ENCODE measurements around the gene CSNK2A1. TPM values are rescaled to one million over a fixed set of nuclear protein-coding genes. Genes with fewer than 3 reads are reported as not detected.

CSNK2A1 gene
- total and polyA plus RNA-seq, 2 donors from 2014 or later, result 39.7 to 100 TPM

DNA sequence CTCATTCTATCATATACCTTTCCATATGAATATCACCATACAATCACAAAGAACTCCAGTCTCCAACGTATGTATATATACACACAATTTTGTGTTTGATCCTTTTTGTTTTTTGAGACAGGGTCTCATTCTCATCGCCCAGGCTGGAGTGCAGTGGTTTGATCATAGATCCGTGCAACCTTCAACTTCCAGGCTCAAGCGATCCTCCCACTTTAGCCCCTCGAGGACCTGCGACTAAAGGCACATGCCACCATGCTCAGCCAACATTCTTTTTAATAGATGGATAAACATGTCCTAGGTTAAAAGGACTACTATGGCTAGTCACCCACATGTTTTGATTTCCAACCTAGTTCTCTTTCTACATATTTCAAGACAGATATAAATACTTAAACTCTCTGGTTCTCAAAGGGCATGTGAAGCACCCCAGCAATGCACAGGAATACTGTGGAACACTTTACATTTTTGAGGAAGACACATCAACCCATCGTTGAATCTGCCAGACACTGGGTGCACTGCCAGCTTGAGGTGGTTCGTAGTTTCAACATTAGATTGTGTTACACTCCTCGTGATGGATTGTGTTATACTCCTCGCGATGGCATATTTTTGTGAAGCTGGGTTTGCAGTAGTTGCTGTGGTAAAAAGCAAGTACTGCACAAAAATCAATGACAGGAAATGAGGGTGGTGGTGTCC lies 40.4 kb downstream of the CSNK2A1 start:
- no peaks in the 10 kb centered on the region for H3K9me3 ChIP-seq (ENCODE audit: control insufficient read depth in 2 of 3, insufficient read depth in 1 of 3, low read length in 3 of 3)
- no peaks in the 10 kb centered on the region for H3K27me3 ChIP-seq (ENCODE audit: control insufficient read depth, insufficient read depth, low read length)
- no peak overlapping the region for H3K27ac ChIP-seq (ENCODE audit: low read depth in 2 of 2, low read length in 2 of 2)
- DNase-seq (no peak), FAIRE-seq (no peak)
- H3K9ac ChIP-seq (ENCODE audit: low read length in 3 of 3), result no peak overlapping the region
- intact Hi-C loops (cut with DNase I), result no loop called here
- H3K4me1 ChIP-seq (ENCODE audit: control insufficient read depth in 2 of 3, insufficient read depth in 2 of 3, low read depth in 1 of 3, low read length in 3 of 3), result no peaks in the 10 kb centered on the region
- no peak overlapping the region for H3K4me3 ChIP-seq (ENCODE audit: low read length in 3 of 3)
- TF ChIP-seq, protein P1, sequence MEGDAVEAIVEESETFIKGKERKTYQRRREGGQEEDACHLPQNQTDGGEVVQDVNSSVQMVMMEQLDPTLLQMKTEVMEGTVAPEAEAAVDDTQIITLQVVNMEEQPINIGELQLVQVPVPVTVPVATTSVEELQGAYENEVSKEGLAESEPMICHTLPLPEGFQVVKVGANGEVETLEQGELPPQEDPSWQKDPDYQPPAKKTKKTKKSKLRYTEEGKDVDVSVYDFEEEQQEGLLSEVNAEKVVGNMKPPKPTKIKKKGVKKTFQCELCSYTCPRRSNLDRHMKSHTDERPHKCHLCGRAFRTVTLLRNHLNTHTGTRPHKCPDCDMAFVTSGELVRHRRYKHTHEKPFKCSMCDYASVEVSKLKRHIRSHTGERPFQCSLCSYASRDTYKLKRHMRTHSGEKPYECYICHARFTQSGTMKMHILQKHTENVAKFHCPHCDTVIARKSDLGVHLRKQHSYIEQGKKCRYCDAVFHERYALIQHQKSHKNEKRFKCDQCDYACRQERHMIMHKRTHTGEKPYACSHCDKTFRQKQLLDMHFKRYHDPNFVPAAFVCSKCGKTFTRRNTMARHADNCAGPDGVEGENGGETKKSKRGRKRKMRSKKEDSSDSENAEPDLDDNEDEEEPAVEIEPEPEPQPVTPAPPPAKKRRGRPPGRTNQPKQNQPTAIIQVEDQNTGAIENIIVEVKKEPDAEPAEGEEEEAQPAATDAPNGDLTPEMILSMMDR (IDR thresholded peaks at IDR 0.05; ENCODE audit: borderline replicate concordance, extremely low read depth, insufficient read depth), result no peak
- H3K36me3 ChIP-seq (ENCODE audit: control insufficient read depth in 2 of 3, insufficient read depth in 3 of 3, low read length in 3 of 3), result peaks cover 17 to 58% (median 32%) of the 10 kb centered on the region in 3 donors

DNA sequence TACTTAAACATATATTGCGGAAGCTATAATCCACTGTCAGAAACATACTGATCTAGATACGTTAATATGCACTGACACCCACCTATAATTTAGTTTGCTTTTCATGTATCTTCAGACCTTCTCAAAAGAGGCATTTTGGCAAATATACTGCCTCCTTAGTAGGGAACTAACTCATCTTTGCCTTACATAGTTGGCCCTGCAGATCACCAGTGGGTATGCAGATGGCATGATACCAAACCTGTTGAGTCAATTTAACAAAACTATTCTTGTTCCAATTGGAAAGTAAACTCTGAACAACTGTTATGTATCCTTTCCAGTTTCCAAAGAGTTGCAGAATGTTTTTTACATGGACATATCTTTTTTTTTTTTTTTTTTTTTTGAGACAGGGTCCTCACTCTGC lies 45.6 kb downstream of the CSNK2A1 start:
- H3K4me1 ChIP-seq (ENCODE audit: control insufficient read depth in 2 of 3, insufficient read depth in 2 of 3, low read depth in 1 of 3, low read length in 3 of 3), result no peaks in the 10 kb centered on the region
- no peak overlapping the region for H3K9ac ChIP-seq (ENCODE audit: low read length in 3 of 3)
- no peak for DNase-seq
- no peak for FAIRE-seq
- H3K27ac ChIP-seq (ENCODE audit: low read depth in 2 of 2, low read length in 2 of 2), result no peak overlapping the region
- H3K36me3 ChIP-seq (ENCODE audit: control insufficient read depth in 2 of 3, insufficient read depth in 3 of 3, low read length in 3 of 3), result peaks cover 9 to 56% (median 33%) of the 10 kb centered on the region in 3 donors
- TF ChIP-seq, protein P1 (IDR thresholded peaks at IDR 0.05; ENCODE audit: borderline replicate concordance, extremely low read depth, insufficient read depth), result no peak
- H3K9me3 ChIP-seq (ENCODE audit: control insufficient read depth in 2 of 3, insufficient read depth in 1 of 3, low read length in 3 of 3), result no peaks in the 10 kb centered on the region
- H3K27me3 ChIP-seq (ENCODE audit: control insufficient read depth, insufficient read depth, low read length), result no peaks in the 10 kb centered on the region
- intact Hi-C loops (cut with DNase I), result no loop called here
- no peak overlapping the region for H3K4me3 ChIP-seq (ENCODE audit: low read length in 3 of 3)

DNA sequence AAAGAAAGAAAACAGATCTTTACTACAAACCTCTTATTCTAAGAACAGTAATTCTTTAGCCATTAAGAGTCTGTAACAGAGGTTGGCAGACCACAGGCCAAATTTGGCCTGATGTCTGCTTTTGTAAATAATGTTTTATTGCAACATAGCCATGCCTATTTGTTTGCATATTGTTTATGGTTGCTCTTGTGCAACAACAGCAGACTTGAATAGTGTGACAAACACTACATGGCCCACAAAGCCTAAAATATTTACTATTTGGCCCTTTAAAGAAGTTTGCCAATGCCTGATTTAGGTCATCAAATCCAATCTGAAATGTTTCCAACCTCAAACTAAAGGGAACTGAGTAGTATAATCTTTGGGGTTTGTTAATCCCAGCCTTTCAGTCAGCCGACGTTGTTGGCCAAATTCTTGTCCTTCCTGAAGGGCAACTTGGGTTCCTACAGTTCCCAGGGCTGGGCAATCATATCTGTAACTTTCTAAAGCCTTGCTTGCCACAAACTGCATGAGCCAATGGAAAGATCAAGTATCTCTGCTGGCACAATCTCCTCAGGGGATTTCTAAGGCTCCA lies 47.4 kb downstream of the CSNK2A1 start:
- TF ChIP-seq, protein P1 (IDR thresholded peaks at IDR 0.05; ENCODE audit: borderline replicate concordance, extremely low read depth, insufficient read depth), result no peak
- FAIRE-seq (no peak), DNase-seq (no peak)
- Histone ChIP-seq H3K4me1 (ENCODE audit: control insufficient read depth in 2 of 3, insufficient read depth in 2 of 3, low read depth in 1 of 3, low read length in 3 of 3) (no peaks in the 10 kb centered on the region), H3K9ac (ENCODE audit: low read length in 3 of 3) (no peak overlapping the region), H3K27ac (ENCODE audit: low read depth in 2 of 2, low read length in 2 of 2) (no peak overlapping the region), H3K27me3 (ENCODE audit: control insufficient read depth, insufficient read depth, low read length) (no peaks in the 10 kb centered on the region), H3K36me3 (ENCODE audit: control insufficient read depth in 2 of 3, insufficient read depth in 3 of 3, low read length in 3 of 3) (peaks cover 4 to 49% (median 33%) of the 10 kb centered on the region in 3 donors), H3K9me3 (ENCODE audit: control insufficient read depth in 2 of 3, insufficient read depth in 1 of 3, low read length in 3 of 3) (no peaks in the 10 kb centered on the region), H3K4me3 (ENCODE audit: low read length in 3 of 3) (no peak overlapping the region)
- intact Hi-C loops (cut with DNase I), result no loop called here

All from kidney (tissue), 14 donors.